ENCODE results near the gene LRRC3C.

GRCh38 chr17:39898088-39898487 is 29.4 kb upstream of the LRRC3C start:
- no peak for TF ChIP-seq POLR2A (IDR thresholded peaks at IDR 0.05; ENCODE audit: low read depth, low read length)
- no peak for TF ChIP-seq POLR2AphosphoS5 (IDR thresholded peaks at IDR 0.05; ENCODE audit: low read depth, low read length)
- no peak for TF ChIP-seq TAF1 (IDR thresholded peaks at IDR 0.05; ENCODE audit: low read depth, low read length)

Data from GM12891 (cell line).